Fibroblast of villous mesenchyme (primary cell): ENCODE results near the gene FKBP1A. TPM values are rescaled to one million over a fixed set of nuclear protein-coding genes. Genes with fewer than 3 reads are reported as not detected.
"Not testable (repeated sequence)": the region's sequence is repeated elsewhere in the genome, so short reads cannot be mapped to it uniquely, and the experiment has no call there.

ENCODE experiments used
- DNase-seq: peaks from one replicate; pipeline ENCODE4 v3.0.0-alpha.2; 2010; ENCODE audit warnings: low read depth
- H3K4me3 ChIP-seq: 2 replicates; pipeline ENCODE4 v1.5.1; 2011; ENCODE audit warnings: low read depth, mild to moderate bottlenecking, low read length
- CTCF ChIP-seq: IDR thresholded peaks from 2 replicates; pipeline ENCODE4 v1.5.1; 2012; ENCODE audit warnings: low read depth, mild to moderate bottlenecking, low read length; ENCODE audit not compliant: insufficient read depth
- total RNA-seq: library from RNA; depleted of rRNA; stranded (reverse); fragments of >200 nt; gene quantifications from 2 replicates; pipeline ENCODE4 v1.2.3, GENCODE V29; 2012

The FKBP1A gene
- total RNA-seq, 1 donor: 172 TPM

DNA sequence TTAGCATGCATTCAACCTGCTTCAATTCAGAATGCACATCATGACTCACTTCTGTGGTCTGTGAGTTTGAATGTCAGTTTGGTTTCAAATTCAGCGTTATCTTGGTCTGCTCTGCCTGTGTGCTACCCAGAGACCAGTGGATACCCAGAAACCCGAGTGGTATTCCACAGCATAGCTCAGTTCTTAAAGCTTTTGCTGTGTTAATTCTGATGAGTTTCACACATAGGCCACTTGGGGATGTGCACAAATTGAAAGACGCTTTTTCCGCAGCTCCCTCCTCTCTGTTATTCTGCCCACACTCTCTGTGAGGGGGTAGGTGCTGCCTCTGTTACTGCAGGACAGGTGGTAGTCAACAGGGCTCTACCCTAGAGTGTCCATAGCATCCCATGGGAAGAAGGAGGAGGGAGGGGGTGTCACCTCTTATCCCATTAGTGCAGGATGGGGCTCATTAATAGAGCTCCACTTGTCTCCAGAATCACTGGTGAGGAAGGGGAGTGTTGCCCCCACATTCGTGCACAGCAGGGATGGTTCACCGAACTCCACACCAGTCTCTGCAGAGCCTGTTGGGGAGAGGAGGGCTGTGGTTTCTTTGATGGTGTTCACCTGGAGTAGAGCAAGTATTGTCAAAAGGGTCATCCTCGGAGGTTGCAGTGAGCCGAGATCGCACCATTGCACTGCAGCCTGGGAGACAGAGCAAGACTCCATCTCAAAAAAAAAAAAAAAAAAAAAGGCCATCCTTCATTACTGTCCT is 34.8 kb downstream of the FKBP1A start:
- no peak for TF ChIP-seq CTCF
- H3K4me3 ChIP-seq: no peak overlapping the region
- DNase-seq: no peak

GRCh38 chr20:1353956-1354355 is 38.9 kb downstream of the FKBP1A start:
- no peak for TF ChIP-seq CTCF
- no peak for DNase-seq
- no peak overlapping the region for H3K4me3 ChIP-seq

- no peak for DNase-seq
- TF ChIP-seq CTCF: no peak
- H3K4me3 ChIP-seq: no peak overlapping the region
These were observed 46.4 kb downstream of the FKBP1A start for GRCh38 chr20:1346315-1346969.

DNA sequence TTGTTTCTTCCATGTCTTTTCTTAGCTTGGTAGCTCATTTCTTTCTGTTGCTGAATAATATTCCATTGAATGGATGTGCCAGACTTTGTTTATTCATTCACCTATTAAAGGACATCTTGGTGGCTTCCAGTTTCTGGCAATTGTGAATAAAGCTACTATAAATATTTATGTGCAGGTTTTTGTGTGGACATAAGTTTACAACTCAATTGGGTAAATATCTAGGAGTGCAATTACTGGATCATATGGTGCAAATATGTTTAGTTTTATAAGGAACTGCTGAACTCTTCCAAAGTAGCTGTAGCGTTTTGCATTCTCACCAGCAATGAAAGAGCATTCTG is 47.1 kb downstream of the FKBP1A start:
- TF ChIP-seq CTCF: no peak
- no peak overlapping the region for H3K4me3 ChIP-seq
- no peak for DNase-seq

- DNase-seq: no peak
These were observed 47.7 kb downstream of the FKBP1A start for GRCh38 chr20:1345030-1345755.

GRCh38 chr20:1343446-1344124 is 49.3 kb downstream of the FKBP1A start:
- not testable (repeated sequence) for DNase-seq, H3K4me3 ChIP-seq

More at GRCh38 chr20:1345030-1345755, 47.7 kb downstream of the FKBP1A start:
- no peak for TF ChIP-seq CTCF
- no peak overlapping the region for H3K4me3 ChIP-seq
